K562 (cell line): Measurements from ENCODE around the gene LRRC10B. TPM values are rescaled to one million over a fixed set of nuclear protein-coding genes. Genes with fewer than 3 reads are reported as not detected.

ENCODE experiments used
- BHLHE40 ChIP-seq: IDR thresholded peaks from 2 replicates; pipeline ENCODE4 v1.6.1; 2011; ENCODE audit warnings: low read length, improper control_type of control experiment
- CC2D1A ChIP-seq: fragments of 450-650 bp; IDR thresholded peaks from 2 replicates; pipeline ENCODE4 v1.6.1; 2017; ENCODE audit warnings: mild to moderate bottlenecking
- FIP1L1 ChIP-seq: fragments of 200-400 bp; formaldehyde crosslinking; IDR thresholded peaks from 2 replicates; pipeline ENCODE4 v1.6.1; 2018; ENCODE audit warnings: mild to moderate bottlenecking, low read depth, low read length; ENCODE audit not compliant: poor library complexity, severe bottlenecking
- MAZ ChIP-seq, 2 experiments: fragments of 450-650 bp in 1 of 2; sonication (generic) in 1 of 2; formaldehyde crosslinking; IDR thresholded peaks in 1 of 2; conservative IDR thresholded peaks in 1 of 2; 2 replicates each; pipeline versions ENCODE4 v1.4.0 to v1.5.0; 2020; ENCODE audit warnings: mild to moderate bottlenecking in 1 of 2, missing genetic modification reagents in 1 of 2
- POLR2G ChIP-seq: fragments of 200-400 bp; formaldehyde crosslinking; IDR thresholded peaks from 2 replicates; pipeline ENCODE4 v1.6.1; 2017; ENCODE audit warnings: low read depth, mild to moderate bottlenecking, antibody characterized with exemption, low read length, moderate library complexity
- RAD21 ChIP-seq, 2 experiments: fragments of 250-450 bp in 1 of 2; fragments of 450-650 bp in 1 of 2; sonication (Bioruptor Pico) in 1 of 2; formaldehyde crosslinking in 1 of 2; IDR thresholded peaks in 1 of 2; conservative IDR thresholded peaks in 1 of 2; 2 replicates each; pipeline versions ENCODE4 v1.4.0 to v1.8.0; 2020 to 2022; ENCODE audit warnings: mild to moderate bottlenecking in 2 of 2, moderate library complexity in 1 of 2
- RCOR1 ChIP-seq, 2 experiments: IDR thresholded peaks; 2 replicates each; pipeline ENCODE4 v1.6.1; 2012; ENCODE audit warnings: low read depth in 2 of 2, low read length in 2 of 2, borderline replicate concordance in 1 of 2, improper control_type of control experiment in 1 of 2
- SMC3 ChIP-seq: conservative IDR thresholded peaks from 2 replicates; pipeline ENCODE4 v1.6.1; 2011; ENCODE audit warnings: low read depth, low read length, improper control_type of control experiment; ENCODE audit not compliant: insufficient read depth
- STAG1 ChIP-seq: sonication (generic); formaldehyde crosslinking; IDR thresholded peaks from 2 replicates; pipeline ENCODE4 v1.5.0; 2020; ENCODE audit warnings: missing genetic modification reagents, borderline replicate concordance
- TFAM ChIP-seq: fragments of 250-450 bp; sonication (Bioruptor Pico); conservative IDR thresholded peaks from 2 replicates; pipeline ENCODE4 v1.5.0; 2021; ENCODE audit warnings: mild to moderate bottlenecking, moderate library complexity
- ZNF263 ChIP-seq: sonication (generic); formaldehyde crosslinking; IDR thresholded peaks from 2 replicates; pipeline ENCODE4 v1.8.0; 2022; ENCODE audit warnings: mild to moderate bottlenecking, missing genetic modification reagents, borderline replicate concordance
- polyA plus RNA-seq, 8 experiments: library from polyadenylated mRNA; depleted of rRNA in 4 of 8; stranded (reverse) in 5 of 8; unstranded in 3 of 8; fragments of >200 nt; fragmentation: Nextera tagmentation in 2 of 8; fragmentation: Illumina TruSeq in 1 of 8; extraction: Ambion mirVana in 2 of 8; extraction: Trizol in 1 of 8; gene quantifications; 2 replicates each; pipeline versions ENCODE4 v1.2.1 to v1.2.3, GENCODE V29; 2011 to 2014; ENCODE audit warnings: inconsistent platforms in 1 of 8, missing spikeins in 1 of 8
- total RNA-seq, 7 experiments: library from RNA; depleted of rRNA in 6 of 7; stranded (reverse); fragments of >200 nt in 6 of 7; fragmentation: Illumina TruSeq in 2 of 7; extraction: Trizol in 2 of 7; gene quantifications; 2 replicates each; pipeline versions ENCODE4 v1.2.1 to v1.2.3, GENCODE V29; 2011 to 2021; ENCODE audit warnings: low replicate concordance in 1 of 7
- TF ChIP-seq, protein P1 (sequence below): fragments of 450-650 bp; IDR thresholded peaks from 2 replicates; pipeline ENCODE4 v1.6.1; 2016; ENCODE audit warnings: mild to moderate bottlenecking, moderate library complexity

LRRC10B gene
- total and polyA plus RNA-seq, 9 of the 15 experiments (the other 6 are each of a cell fraction or from before 2014, with no cell fraction given), result 0.11 TPM; not detected in 8

DNA sequence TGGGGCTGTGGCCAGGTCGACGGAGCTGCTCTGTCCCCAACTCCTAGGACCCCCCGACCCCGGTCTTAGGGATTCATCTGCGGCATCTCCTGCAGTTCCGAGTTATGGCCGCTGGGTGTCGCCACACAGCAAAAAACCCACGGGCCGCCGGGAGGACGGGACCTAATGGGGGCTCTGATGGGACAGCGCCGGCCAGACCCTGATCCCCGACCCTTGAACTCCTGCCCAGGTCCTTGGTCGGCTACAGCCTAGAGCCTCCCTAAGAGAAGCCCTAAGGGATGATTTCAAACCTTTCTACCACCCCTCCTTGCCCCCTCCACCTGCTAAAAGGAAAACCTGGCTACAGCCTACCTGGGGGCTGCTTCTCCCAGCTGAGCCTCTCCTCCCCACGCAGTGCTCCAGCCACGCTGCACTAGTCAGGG is 30.8 kb upstream of the LRRC10B start (continued):
- TF ChIP-seq, protein P1, sequence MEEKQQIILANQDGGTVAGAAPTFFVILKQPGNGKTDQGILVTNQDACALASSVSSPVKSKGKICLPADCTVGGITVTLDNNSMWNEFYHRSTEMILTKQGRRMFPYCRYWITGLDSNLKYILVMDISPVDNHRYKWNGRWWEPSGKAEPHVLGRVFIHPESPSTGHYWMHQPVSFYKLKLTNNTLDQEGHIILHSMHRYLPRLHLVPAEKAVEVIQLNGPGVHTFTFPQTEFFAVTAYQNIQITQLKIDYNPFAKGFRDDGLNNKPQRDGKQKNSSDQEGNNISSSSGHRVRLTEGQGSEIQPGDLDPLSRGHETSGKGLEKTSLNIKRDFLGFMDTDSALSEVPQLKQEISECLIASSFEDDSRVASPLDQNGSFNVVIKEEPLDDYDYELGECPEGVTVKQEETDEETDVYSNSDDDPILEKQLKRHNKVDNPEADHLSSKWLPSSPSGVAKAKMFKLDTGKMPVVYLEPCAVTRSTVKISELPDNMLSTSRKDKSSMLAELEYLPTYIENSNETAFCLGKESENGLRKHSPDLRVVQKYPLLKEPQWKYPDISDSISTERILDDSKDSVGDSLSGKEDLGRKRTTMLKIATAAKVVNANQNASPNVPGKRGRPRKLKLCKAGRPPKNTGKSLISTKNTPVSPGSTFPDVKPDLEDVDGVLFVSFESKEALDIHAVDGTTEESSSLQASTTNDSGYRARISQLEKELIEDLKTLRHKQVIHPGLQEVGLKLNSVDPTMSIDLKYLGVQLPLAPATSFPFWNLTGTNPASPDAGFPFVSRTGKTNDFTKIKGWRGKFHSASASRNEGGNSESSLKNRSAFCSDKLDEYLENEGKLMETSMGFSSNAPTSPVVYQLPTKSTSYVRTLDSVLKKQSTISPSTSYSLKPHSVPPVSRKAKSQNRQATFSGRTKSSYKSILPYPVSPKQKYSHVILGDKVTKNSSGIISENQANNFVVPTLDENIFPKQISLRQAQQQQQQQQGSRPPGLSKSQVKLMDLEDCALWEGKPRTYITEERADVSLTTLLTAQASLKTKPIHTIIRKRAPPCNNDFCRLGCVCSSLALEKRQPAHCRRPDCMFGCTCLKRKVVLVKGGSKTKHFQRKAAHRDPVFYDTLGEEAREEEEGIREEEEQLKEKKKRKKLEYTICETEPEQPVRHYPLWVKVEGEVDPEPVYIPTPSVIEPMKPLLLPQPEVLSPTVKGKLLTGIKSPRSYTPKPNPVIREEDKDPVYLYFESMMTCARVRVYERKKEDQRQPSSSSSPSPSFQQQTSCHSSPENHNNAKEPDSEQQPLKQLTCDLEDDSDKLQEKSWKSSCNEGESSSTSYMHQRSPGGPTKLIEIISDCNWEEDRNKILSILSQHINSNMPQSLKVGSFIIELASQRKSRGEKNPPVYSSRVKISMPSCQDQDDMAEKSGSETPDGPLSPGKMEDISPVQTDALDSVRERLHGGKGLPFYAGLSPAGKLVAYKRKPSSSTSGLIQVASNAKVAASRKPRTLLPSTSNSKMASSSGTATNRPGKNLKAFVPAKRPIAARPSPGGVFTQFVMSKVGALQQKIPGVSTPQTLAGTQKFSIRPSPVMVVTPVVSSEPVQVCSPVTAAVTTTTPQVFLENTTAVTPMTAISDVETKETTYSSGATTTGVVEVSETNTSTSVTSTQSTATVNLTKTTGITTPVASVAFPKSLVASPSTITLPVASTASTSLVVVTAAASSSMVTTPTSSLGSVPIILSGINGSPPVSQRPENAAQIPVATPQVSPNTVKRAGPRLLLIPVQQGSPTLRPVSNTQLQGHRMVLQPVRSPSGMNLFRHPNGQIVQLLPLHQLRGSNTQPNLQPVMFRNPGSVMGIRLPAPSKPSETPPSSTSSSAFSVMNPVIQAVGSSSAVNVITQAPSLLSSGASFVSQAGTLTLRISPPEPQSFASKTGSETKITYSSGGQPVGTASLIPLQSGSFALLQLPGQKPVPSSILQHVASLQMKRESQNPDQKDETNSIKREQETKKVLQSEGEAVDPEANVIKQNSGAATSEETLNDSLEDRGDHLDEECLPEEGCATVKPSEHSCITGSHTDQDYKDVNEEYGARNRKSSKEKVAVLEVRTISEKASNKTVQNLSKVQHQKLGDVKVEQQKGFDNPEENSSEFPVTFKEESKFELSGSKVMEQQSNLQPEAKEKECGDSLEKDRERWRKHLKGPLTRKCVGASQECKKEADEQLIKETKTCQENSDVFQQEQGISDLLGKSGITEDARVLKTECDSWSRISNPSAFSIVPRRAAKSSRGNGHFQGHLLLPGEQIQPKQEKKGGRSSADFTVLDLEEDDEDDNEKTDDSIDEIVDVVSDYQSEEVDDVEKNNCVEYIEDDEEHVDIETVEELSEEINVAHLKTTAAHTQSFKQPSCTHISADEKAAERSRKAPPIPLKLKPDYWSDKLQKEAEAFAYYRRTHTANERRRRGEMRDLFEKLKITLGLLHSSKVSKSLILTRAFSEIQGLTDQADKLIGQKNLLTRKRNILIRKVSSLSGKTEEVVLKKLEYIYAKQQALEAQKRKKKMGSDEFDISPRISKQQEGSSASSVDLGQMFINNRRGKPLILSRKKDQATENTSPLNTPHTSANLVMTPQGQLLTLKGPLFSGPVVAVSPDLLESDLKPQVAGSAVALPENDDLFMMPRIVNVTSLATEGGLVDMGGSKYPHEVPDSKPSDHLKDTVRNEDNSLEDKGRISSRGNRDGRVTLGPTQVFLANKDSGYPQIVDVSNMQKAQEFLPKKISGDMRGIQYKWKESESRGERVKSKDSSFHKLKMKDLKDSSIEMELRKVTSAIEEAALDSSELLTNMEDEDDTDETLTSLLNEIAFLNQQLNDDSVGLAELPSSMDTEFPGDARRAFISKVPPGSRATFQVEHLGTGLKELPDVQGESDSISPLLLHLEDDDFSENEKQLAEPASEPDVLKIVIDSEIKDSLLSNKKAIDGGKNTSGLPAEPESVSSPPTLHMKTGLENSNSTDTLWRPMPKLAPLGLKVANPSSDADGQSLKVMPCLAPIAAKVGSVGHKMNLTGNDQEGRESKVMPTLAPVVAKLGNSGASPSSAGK, result no peak
- 0 out of 4 replicates have a peak, but pooled peaks of 1 of the 2 experiments have one; percentile 15 for TF ChIP-seq RCOR1 (IDR thresholded peaks at IDR 0.05; ENCODE audit: borderline replicate concordance in 1 of 2, low read depth in 2 of 2, low read length in 2 of 2)
- TF ChIP-seq BHLHE40, result 0 out of 2 replicates have a peak, but pooled peaks have one; percentile 22
- 0 out of 2 replicates have a peak, but pooled peaks have one; percentile 46 for TF ChIP-seq POLR2G
- TF ChIP-seq SMC3, result peak; percentile 88
- TF ChIP-seq CC2D1A, result 0 out of 2 replicates have a peak, but pooled peaks have one; percentile 42
- no peak for TF ChIP-seq FIP1L1
- peak in 1 of 2 experiments; percentile 57; a peak in 2 of 4 replicates for TF ChIP-seq MAZ (CRISPR knock-in tag; conservative IDR thresholded peaks at IDR 0.05 in 1 of 2, IDR thresholded peaks at IDR 0.05 in 1 of 2)
- peak; percentile 49; the same call in 1 of the 2 replicates for TF ChIP-seq STAG1 (CRISPR knock-in tag)
- TF ChIP-seq ZNF263, result peak; percentile 53
- no peak for TF ChIP-seq TFAM
- peak; percentile 75 to 86 for TF ChIP-seq RAD21 (CRISPR knock-in tag; conservative IDR thresholded peaks at IDR 0.05 in 1 of 2, IDR thresholded peaks at IDR 0.05 in 1 of 2)
